G401.6 (cell line): ENCODE measurements around the gene MELK.
"Not testable (repeated sequence)": the region's sequence is repeated elsewhere in the genome, so short reads cannot be mapped to it uniquely, and the experiment has no call there.

Source experiments
- FAIRE-seq: peaks from 2 replicates; lab custom pipeline; 2012; peaks lifted over from hg19 to GRCh38; lab: Jason Lieb, UNC

Gene MELK

DNA sequence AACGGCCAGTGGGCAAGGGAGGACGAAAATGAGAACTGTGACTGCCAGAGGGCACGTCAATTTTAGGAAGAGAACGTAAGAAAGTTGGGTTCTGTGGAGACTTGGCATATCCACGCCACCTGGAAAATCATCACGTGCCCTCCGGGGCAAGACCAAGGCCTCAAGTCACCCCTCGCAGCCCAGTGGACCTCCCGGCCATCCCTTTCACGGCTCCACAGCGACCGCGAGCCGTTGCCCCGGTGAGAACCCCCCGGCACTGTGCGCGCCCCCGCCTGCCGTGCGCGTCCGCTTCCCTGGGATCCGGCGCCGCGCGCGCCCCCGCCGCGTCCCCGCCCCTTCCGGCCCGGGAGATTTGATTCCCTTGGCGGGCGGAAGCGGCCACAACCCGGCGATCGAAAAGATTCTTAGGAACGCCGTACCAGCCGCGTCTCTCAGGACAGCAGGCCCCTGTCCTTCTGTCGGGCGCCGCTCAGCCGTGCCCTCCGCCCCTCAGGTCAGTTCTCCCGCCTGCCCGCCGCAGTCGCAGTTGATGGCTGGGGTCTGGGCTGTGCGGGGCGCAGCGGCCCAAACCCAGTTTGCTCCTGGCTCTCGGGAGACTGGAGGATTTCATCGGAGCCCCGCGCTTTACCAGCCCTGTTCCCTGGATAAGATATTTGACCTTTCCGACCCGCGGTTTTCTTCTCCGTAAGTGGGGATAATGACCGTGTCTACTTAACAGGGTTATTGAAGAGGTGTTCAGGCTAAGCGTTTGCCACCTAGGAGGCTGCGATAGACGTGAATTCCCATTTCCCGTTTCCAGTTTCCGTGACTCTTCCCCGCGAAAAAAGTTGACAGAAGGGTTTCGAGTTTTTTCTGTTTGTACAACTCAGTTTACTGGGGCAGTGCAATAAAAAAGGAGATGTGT lies at the start of gene MELK:
TSS of gene MELK (plus strand) at position 381 of the 904 bp plus-strand sequence. CDS start 8,787 bp downstream, outside the sequence.
- FAIRE-seq, result no peak

DNA sequence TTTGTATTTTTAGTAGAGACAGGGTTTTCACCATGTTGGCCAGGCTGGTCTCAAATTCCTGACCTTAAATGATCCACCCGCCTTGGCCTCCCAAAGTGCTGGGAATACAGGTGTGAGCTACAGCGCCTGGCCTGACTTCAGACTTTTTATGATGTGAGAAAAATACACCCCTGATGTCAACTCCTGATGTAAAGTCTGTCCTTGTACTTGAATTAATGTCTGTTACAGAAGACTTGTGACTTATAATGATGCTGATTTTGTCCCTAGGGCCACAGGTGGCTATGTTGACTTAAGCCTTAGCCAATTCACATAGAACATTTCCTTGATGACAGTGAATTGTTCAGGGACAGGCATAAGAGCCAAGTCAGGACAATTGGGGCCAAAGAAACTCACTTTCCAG lies 42.5 kb upstream of the MELK start:
- no peak for FAIRE-seq

DNA sequence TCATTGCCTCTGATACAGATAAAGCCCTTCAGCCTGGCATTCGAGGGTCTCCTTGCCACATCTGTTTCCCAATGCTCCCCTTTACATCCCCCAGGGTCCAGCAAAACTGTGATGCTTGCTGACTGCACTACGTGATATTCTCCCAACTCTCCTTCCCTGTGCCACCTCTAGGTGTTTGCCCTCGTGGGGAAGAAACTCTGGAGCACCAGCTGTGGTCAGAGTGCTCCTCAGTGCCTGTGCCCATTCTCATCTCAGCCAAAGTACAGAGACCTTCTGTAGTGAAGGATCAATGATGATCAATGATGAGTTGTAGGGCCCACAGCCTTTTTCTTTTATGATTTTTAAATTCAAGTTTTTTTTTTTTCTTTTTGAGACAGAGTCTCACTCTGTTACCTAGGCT lies 40.3 kb upstream of the MELK start:
- FAIRE-seq, result no peak

DNA sequence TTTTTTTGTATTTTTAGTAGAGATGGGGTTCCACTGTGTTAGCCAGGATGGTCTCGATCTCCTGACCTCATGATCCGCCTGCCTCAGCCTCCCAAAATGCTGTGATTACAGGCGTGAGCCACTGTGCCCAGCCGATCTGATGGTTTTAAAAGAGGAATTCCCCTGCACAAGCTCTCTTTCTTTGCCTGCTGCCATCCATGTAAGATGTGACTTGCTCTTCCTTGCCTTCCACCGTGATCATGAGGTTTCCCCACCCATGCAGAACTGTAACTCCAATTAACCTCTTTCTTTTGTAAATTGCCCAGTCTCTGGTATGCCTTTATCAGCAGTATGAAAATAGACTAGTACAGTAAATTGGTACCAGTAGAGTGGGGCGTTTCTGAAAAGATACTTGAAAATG lies 39.0 kb upstream of the MELK start:
- FAIRE-seq, result not testable (repeated sequence)

DNA sequence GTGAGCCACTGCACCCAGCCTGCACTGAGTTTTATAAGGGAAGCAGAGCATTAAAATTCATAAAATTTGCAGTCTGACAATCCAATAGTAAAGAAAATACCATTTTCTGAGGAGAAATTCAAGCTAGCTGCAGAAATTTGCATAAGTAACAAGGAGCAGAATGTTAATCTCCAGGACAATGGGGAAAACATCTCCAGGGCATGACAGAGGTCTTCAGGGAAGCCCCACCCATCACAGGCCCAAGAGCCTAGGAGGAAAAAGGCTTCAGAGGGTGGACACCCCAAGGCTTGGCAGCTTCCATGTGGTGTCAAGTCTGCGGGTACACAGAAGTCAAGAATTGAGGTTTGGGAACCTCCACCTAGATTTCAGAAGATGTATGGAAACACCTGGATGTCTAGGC lies 37.6 kb upstream of the MELK start:
- FAIRE-seq, result no peak

DNA sequence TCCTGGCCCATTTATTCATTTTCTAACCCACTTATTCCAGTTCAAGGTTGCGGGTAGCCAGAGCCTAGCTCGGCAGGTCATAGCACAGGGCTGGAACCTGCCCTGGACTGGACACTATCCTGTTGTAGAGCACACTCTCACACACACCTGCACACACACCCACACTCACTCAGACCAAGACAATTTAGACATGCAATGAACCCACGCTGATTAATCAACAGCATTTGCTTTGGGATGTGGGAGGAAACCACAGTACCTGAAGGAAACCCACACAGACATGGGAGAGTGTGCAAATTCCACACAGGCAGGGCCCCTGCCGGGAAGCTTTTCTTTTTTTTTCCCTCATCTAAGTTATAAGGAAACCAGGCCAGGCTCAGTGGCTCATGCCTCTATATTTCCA lies 34.8 kb upstream of the MELK start:
- no peak for FAIRE-seq

DNA sequence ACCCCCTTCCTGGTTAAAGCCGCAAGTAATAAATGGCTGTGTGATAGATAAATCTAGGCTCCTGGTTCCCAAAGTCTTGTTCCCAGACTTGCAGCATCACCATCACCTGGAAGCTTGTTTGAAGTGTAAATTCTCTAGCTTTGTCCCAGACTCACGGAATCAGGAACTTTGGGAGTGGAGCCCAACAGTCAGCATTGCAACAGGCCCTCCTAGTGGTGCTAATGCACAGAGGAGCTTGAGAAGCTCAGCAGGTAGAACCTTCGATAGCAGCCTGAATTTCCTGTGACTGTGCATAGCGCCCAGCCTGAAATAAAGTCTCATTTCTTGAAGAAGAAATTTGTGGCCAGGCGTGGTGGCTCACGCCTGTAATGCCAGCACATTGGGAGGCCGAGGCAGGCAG lies 30.3 kb upstream of the MELK start:
- FAIRE-seq, result no peak

DNA sequence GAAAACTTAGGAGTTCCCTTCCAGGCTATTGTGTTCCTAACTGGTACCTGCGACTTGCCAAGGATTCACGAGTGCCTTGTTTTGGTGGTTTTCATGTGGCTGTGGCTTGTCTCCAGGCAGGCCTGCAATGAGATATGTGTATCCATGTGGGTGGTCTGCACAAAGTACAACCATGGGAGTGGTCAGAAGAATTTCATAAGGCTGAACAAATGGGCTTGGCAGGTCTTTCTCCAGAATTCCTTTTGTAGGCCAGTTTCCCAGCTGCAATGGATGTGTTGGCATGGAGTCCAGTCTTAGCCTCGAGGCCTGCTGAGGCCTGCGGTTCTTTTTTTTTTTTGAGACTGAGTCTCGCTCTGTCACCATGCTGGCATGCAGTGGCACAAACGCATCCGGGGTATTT lies 28.8 kb upstream of the MELK start:
- no peak for FAIRE-seq

DNA sequence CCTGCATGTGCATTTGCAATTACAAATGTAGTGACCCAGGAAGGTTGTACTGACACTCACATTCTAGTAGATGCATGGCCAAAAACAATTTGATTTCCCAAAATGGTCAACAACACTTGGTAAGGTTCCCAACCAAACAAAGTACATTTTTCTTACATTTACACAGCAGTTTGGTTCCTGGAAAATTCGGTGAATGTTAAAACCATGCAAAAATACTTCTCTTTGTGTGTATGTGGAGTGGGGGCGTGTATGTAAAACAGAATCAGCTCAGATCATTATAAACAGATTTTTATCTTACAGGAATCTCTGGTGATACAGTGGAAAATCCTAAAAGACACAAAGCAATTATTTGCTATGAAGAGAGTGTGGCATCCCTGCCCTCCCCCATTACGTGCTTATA lies 25.1 kb upstream of the MELK start:
- no peak for FAIRE-seq

DNA sequence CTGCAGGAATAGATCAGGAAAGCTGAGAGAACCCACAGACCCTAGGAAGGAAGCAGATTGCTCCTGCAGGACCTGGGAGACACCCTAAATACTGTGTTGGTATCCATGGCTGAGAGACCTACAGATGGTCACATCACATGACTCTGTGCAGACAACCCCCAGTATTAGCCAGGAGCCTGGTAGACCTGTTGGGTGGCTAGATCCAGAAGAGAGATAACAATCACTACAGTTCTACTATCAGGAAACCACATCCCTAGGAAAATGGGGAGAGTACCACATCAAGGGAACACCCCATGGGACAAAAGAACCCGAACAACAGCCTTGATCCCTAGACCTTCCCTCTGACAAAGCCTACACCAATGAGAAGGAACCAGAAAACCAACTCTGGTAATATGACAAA lies 24.2 kb upstream of the MELK start:
- FAIRE-seq, result no peak

DNA sequence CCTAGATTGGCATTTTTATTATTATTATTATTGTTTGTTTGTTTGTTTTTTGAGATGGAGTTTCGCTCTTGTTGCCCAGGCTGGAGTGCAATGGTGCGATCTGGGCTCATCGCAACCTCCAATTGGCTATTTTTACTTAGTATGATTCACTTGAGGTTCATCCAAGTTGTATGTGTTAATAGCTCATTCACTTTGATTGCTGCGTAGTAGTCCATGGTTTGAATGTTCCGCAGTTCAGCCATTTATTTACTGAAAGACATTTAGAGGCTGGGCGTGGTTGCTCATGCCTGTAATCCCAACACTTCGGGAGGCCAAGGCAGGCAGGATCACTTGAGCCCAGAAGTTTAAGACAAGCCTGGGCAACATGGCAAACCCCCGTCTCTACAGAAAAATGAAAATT lies 22.6 kb upstream of the MELK start:
- FAIRE-seq, result no peak

DNA sequence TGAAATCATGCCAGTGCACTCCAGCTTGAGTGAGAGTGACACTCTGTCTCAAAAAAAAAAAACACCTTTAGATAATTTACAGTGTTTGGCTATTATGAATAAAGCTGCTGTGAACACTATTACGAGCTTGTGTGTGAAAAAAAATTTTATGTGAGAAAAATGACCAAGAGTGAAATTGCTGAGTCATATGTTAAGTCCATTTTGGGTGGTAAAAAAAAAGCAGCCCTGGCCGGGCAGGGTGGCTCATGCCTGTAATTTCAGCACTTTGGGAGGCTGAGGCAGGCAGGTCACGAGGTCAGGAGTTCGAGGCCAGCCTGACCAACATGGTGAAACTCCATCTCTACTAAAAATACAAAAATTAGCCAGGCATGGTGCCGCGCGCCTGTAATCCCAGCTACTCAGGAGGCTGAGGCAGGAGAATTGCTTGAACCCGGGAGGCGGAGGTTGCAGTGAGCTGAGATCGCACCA lies 22.0 kb upstream of the MELK start:
- not testable (repeated sequence) for FAIRE-seq

DNA sequence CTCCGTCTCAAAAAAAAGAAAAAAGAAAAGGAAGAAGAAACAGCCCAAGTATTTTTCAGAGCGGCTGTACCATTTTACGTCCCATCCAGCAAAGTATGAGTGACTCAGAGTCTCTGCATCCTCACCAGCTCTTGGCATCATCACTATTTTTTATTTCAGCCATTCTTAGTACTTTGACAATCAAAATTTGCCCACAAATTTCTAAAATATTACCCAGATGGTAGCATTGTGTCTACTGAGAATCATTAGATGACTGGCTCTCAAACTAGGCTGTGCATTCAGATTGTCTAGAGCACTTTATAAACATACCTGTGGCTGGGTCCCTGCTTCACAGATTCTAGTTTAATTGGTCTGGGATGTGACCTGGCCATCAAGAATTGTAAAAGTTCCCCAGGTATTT lies 21.6 kb upstream of the MELK start:
- FAIRE-seq, result no peak

DNA sequence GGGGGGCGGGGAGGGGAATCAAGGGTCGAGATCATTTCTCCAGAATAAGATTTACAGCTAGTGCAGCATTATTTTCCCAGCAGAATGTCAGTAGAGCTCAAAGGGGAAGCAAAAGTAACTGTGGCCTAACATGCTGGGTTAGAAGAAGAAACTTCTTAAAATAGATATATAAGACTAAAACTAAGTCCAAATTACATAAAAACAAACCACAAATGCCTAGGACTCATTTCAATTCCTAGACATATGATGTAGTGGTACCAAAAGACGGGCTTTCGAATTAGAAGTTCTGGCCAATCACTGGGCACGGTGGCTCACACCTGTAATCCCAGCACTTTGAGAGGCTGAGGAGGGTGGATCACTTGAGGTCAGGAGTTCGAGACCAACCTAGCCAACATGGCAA lies 20.8 kb upstream of the MELK start:
- FAIRE-seq, result no peak

DNA sequence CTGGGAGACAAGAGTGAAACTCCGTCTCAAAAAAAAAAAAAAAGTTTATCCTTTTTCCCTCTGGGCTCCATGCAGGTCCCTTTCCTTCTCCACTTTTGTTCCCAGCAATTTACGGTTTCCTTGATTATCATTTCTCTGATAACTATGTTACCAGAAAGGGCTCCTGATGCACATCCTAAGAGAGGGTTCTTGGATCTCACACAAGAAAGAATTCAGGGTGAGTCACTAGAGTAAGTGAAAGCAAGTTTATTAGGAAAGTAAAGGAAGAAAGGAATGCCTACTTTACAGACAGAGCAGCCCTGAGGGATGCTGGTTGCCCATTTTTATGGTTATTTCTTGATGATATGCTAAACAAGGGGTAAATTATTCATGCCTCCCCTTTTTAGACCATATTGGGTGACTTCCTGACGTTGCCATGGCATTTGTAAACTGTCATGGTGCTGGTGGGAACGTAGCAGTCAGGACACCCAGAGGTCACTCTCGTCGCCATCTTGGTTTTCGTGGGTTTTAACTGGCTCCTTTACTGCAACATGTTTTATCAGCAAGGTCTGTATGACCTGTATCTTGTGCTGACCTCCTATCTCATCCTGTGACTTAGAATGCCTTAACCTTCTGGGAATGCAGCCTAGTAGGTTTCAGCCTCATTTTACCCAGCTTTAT lies 13.5 kb upstream of the MELK start:
- FAIRE-seq, result no peak

DNA sequence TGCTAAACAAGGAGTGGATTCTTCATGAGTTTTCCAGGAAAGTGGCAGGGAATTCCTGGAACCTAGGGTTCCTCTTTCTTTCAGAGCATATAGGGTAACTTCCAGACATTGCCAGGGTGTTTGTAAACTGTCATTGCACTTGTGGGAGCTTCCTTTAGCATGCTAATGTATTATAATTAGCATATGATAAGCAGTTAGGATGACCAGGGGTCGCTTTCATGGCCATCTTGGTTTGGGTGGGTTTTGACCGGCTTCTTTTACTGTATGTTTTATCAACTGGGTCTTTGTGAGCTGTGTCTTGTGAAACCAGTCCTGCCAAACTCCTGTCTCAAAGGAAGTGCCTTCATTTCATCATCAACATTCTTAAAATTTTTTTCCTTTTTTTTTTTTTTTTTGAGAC lies 11.9 kb upstream of the MELK start:
- FAIRE-seq, result no peak

DNA sequence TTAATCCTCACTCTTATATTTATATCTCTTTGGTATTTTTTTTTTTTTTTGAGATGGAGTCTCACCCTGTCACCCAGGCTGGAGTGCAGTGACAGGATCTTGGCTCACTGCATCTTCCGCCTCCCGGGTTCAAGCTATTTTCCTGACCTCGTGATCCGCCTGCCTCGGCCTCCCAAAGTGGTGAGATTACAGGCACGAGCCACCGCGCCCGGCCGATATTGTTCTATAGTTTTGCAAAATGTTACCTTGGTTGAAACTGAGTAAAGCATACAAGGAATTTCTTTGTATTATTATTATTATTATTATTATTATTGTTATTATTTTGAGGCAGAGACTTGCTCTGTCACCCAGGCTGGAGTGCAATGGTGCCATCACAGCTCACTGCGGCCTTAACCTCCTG lies 9.9 kb upstream of the MELK start:
- FAIRE-seq, result not testable (repeated sequence)

DNA sequence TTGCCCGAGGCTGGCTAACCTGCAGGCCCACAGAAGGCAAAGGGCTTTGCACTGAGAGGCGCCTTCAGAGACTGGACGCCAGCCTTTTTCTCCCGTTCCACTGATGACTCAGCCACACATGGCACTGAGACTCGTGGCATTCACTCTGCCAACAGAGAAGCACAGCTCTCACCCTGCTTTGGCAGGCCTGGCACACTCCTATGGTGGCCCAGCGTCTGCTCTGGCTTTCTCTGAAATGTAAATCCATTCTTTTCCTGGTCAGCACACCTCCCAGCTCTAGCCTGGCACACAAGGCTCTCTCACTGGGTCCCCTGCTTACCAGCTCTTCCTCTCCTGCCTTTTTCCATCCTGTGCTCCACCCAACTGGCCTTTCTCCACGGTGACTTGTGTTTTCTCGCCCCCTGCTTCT lies 5.9 kb upstream of the MELK start:
- FAIRE-seq, result no peak

DNA sequence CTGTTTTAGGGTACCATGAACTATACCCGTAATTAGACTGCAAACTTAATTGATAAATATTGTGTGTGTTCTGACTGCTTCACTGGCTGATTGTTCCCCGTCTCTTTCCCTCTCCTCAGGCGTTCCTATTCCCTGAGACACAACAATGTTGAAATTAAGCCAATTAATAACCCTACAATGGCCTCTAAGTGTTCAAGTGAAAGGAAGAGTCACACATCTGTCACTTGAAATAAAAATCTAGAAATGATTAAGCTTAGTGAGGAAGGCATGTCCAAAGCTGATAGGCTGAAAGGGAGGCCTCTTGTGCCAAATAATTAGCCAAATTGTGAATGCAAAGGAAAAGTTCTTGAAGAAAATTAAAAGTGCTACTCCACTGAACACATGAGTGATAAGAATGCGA lies 4.0 kb upstream of the MELK start:
- not testable (repeated sequence) for FAIRE-seq

DNA sequence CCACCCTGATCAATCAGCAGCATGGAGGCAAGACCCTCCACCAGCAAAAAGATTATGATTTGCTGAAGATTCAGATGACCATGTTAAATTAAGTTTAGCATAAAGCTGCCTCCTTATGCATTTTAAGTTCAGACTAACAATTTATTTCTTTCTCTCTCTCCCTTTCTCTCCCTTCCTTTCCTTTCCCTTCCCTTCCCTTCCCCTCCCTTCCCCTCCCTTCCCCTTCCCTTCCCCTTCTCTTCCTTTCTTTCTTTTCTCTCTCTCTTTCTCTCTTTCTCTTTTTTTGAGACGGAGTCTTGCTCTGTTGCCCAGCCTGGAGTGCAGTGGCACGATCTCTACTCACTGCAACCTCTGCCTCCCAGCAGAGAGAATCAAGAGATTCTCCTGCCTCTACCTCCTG lies 1.4 kb upstream of the MELK start:
- FAIRE-seq, result no peak

DNA sequence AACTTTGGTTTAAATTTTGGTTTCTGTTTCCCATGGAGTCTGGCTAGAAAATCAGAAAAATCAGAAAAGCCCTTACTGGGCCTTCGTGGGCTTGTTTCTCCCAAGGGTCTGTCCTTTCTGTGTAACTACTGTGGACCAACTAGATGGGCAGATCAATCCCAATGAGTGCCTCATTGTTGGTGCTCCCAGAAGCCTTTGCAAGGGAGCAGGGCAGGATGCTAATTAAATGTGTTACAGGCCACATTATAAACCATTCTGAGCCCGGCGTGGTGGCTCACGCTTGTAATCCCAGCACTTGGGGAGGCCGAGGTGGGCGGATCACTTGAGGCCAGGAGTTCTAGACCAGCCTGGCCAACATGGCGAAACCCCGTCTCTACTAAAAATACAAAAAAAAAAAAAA lies 1.4 kb downstream of the MELK start:
- not testable (repeated sequence) for FAIRE-seq

DNA sequence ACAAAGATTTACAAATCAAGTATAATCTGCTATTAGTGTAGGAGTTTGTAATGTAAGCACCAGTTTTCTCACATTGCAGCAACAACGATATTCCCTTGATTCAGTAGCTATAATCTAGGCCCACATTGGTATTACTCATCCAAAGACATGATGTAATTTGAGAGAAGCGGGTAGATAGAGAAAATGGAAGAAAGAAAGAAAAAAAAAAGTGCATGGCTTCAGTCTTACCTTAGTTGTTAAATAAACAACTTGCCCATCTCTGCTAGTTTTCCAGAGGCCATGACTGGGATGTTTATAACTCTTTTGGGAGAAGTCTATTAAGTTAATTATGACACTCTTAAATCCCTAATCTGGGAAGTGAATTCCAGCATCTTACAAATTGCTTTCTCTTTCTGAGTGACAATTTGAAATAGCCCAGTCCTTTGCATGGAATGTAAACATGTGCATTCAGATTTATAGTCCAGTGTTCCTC lies 2.8 kb downstream of the MELK start:
- no peak for FAIRE-seq

DNA sequence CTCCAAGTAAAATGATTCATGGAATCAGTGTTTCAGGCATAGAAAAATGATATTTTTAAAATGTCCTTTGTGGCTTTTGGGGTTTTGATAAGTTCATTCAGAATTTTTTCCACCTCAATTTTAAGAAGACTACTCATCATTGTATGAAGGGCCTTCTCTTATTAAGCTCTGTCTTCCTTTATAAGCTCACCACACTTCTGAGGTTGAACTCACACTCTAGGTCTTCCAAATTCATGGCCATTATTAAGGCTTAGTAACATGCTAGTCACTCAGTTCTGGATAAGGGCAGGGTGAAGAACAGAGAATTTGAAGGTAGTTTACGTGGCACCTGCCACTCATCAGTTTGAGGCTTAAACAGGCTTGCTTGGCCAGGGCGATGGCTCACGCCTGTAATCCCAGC lies 4.2 kb downstream of the MELK start:
- no peak for FAIRE-seq
